A673 (cell line): ENCODE measurements around the gene MRPL27.

Source experiments
- CTCF ChIP-seq: fragments of 300-800, 200-600 bp; sonication (generic); conservative IDR thresholded peaks from 2 replicates; pipeline ENCODE4 v1.5.1; 2017; ENCODE audit warnings: low read depth, mild to moderate bottlenecking, antibody characterized with exemption, low read length, moderate library complexity, mixed read lengths
- EZH2 ChIP-seq: fragments of 200-600 bp; sonication (generic); IDR thresholded peaks from 2 replicates; pipeline ENCODE4 v1.6.1; 2017; ENCODE audit warnings: borderline replicate concordance, low read depth, mild to moderate bottlenecking, mixed read lengths, antibody characterized with exemption, low read length; ENCODE audit not compliant: poor library complexity, severe bottlenecking

- TF ChIP-seq CTCF (no peak), EZH2 (no peak)
These were observed 16.6 kb downstream of the MRPL27 start for GRCh38 chr17:50356418-50356817.
